Stimulated activated naive B cell treated with anti-CD40 and anti-IgM and Interleukin-4, amounts not matched to agents 10 μg/mL and 1 μg/mL and 100 μg/mL, for 72 hours (primary cell): ENCODE data around the gene GPR32.
"Not testable (repeated sequence)": the region's sequence is repeated elsewhere in the genome, so short reads cannot be mapped to it uniquely, and the experiment has no call there.

ENCODE experiments used
- ATAC-seq, 2 donors: fragments of 150-1000 bp; cut with Tn5 transposase; replicated peaks; 2 replicates each; pipeline ENCODE4 v1.10.0; 2021; ENCODE audit warnings: moderate library complexity in 1 of 2
- DNase-seq: peaks from one replicate; pipeline ENCODE4 v3.0.0; 2021
- H3K27ac Mint-ChIP-seq: one replicate; pipeline ENCODE4 v1.8.0; 2022; ENCODE audit warnings: mild to moderate bottlenecking, mixed read lengths
- H3K27me3 Mint-ChIP-seq, 2 donors: one replicate each; pipeline ENCODE4 v1.8.0; 2022; ENCODE audit warnings: mixed read lengths in 2 of 2
- H3K36me3 Mint-ChIP-seq, 2 donors: one replicate each; pipeline ENCODE4 v1.8.0; 2022; ENCODE audit warnings: mixed read lengths in 2 of 2, mild to moderate bottlenecking in 1 of 2
- H3K4me1 Mint-ChIP-seq, 2 donors: one replicate each; pipeline ENCODE4 v1.8.0; 2022; ENCODE audit warnings: mixed read lengths in 2 of 2, mild to moderate bottlenecking in 1 of 2
- H3K4me3 Mint-ChIP-seq, 2 donors: one replicate each; pipeline ENCODE4 v1.8.0; 2022; ENCODE audit warnings: mild to moderate bottlenecking in 2 of 2, mixed read lengths in 2 of 2, moderate library complexity in 1 of 2
- H3K9me3 Mint-ChIP-seq, 2 donors: one replicate each; pipeline ENCODE4 v1.8.0; 2022; ENCODE audit warnings: mixed read lengths in 2 of 2, mild to moderate bottlenecking in 1 of 2

GPR32 gene

DNA sequence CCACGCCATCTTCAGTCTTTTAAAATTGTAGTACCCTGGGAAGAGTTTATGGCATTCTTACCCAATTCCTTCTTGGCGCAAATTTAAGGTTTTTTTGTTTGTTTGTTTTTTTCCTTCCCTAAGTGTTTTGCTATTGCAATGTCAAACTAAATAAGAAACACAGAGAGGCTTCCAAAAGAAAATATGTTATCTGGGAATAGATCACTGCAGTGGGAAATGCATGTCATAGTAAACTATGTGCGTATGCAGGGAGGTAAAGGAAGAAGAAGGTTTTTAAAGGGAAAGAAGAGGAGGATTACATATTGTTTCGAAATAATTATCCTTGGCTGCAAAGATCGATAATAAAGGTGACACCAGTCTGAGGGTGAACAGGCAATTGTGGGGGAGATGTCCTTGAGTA is 33.9 kb upstream of the GPR32 start:
- Mint-ChIP-seq H3K4me3 (no peak overlapping the region), H3K27me3 (peaks cover 42 to 69% of the 10 kb centered on the region in 2 donors)

DNA sequence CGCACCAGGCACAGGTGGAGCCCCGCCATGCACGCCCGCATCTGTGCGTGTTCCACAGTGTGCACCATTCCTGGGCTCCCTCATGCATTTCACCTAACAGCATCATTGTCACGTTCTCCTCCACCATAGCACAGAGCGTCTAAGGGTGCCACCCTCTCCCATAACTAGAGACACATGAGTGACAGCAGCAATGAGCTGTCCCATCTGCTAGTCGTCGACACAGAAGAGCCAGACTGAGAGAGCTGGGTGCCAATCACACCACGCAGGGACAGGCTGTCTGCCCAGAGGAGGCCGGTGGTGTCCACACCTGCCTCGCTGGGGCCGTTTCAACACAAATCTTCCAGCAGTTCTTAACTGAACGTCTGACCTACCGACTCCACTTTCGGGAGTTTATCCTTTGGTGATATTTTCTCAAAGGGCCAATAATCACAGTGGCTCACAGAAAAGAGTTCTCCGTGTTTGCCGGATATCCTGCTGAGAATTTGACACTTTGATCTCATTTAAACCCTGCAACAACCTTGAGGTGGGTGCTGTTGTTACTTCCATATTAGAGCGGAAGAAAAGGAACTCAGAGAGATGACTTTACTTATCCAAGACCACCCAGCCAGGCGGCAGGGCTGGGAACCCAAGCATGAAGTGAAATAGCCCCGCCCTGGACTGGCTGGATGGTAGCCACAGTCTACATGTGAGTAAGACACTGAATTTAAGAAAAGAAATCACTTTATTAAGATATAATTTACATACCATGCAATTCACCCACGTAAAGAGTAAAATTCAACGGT is 30.9 kb upstream of the GPR32 start:
- Mint-ChIP-seq H3K4me3 (no peak overlapping the region), H3K36me3 (peaks cover 0 to 4% of the 10 kb centered on the region in 2 donors), H3K27ac (no peak overlapping the region), H3K4me1 (no peaks in the 10 kb centered on the region), H3K27me3 (peaks cover 54 to 73% of the 10 kb centered on the region in 2 donors), H3K9me3 (no peaks in the 10 kb centered on the region)
- DNase-seq, result no peak
- ATAC-seq, result no peak

More for the DNA sequence above, 33.9 kb upstream of the GPR32 start:
- Mint-ChIP-seq H3K9me3 (no peaks in the 10 kb centered on the region), H3K4me1 (no peaks in the 10 kb centered on the region), H3K27ac (no peak overlapping the region), H3K36me3 (no peaks in the 10 kb centered on the region)
- DNase-seq, result no peak
- no peak for ATAC-seq

DNA sequence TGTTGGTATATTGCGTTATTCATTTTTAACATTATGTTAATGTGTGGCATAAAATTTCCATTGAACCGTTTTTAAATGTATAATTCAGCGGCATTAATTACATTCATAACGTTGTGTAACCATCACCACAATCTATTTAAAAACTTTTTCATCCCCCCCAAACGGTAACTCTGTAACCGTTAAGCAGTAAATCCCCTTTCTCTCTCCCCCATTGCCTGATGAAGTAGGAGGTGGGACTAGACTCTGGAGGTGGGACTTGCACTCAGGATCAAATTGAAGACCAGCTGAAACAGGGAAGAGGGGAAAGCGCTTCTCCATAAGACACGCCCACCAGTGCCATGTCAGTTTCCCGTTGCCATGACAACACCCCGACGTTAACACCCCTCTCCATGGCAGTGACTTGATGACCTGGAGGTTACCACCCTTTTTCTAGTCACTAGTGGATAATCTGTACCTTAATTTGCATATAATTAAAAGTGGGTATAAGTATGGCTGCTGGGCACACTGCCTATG is 30.3 kb upstream of the GPR32 start:
- H3K27me3 Mint-ChIP-seq, result peaks cover 54 to 68% of the 10 kb centered on the region in 2 donors
- H3K4me1 Mint-ChIP-seq, result no peaks in the 10 kb centered on the region
- H3K9me3 Mint-ChIP-seq, result no peaks in the 10 kb centered on the region
- ATAC-seq, result no peak
- DNase-seq, result no peak
- H3K27ac Mint-ChIP-seq, result no peak overlapping the region
- H3K4me3 Mint-ChIP-seq, result no peak overlapping the region
- H3K36me3 Mint-ChIP-seq, result peaks cover 0 to 4% of the 10 kb centered on the region in 2 donors

DNA sequence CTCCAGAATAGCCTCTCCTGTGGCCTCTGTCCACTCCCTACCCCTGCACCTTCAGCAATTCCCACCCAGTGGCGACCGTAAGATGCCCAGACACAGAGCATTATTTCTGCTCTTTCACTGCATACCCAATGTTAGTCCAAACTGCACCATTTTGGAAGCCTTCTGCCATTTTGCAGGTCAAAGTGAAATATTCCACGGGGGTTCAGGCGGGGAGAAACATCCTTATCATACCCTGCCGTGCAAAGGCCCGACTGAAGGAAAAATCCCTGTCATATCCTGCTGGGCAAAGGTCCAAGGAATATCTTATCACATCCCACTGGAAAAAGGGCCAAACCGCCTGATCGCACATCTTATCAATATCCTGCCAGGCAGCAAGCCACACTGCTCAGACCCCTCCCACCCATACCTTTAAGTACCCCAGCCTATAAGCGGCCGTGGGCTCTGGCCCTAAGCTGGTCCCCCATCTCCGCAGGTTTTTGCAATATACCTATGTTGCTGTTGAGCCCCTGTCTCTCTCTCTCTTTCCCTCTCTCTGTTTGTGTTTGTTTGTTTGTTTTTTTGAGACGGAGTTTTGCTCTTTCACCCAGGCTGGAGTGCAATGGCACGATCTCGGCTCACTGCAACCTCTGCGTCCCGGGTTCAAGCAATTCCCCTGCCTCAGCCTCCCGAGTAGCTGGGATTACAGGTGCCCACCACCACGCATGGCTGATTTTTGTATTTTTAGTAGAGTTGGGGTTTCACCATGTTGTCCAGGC is 28.9 kb upstream of the GPR32 start:
- H3K9me3 Mint-ChIP-seq, result no peaks in the 10 kb centered on the region

DNA sequence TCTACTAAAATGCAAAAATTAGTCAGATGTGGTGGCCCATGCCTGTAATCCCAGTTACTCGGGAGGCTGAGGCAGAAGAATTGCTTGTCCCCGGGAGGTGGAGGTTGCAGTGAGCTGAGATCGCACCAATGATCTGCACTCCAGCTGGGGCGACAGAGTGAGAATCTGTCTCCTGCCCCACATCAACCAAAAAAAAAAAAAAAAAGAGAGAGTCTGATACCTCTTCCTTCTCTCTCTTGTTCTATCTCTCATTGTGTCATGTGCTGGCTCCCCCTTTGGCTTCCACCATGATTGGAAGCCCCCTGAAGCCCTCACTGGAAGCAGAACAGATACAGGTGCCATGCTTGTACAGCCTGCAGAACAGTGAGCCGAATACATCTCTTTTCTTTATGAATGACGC is 26.7 kb upstream of the GPR32 start:
- ATAC-seq, result no peak
- H3K9me3 Mint-ChIP-seq, result no peaks in the 10 kb centered on the region
- no peak for DNase-seq
- peaks cover 0 to 4% of the 10 kb centered on the region in 2 donors for H3K36me3 Mint-ChIP-seq
- no peak overlapping the region for H3K4me3 Mint-ChIP-seq
- no peak overlapping the region for H3K27ac Mint-ChIP-seq
- peaks cover 45 to 55% of the 10 kb centered on the region in 2 donors for H3K27me3 Mint-ChIP-seq
- H3K4me1 Mint-ChIP-seq, result no peaks in the 10 kb centered on the region

More for the DNA sequence above, 28.9 kb upstream of the GPR32 start:
- Mint-ChIP-seq H3K36me3 (peaks cover 0 to 4% of the 10 kb centered on the region in 2 donors), H3K4me3 (no peak overlapping the region), H3K27me3 (peaks cover 55 to 69% of the 10 kb centered on the region in 2 donors), H3K4me1 (no peaks in the 10 kb centered on the region), H3K27ac (no peak overlapping the region)
- ATAC-seq, result no peak
- DNase-seq, result no peak

DNA sequence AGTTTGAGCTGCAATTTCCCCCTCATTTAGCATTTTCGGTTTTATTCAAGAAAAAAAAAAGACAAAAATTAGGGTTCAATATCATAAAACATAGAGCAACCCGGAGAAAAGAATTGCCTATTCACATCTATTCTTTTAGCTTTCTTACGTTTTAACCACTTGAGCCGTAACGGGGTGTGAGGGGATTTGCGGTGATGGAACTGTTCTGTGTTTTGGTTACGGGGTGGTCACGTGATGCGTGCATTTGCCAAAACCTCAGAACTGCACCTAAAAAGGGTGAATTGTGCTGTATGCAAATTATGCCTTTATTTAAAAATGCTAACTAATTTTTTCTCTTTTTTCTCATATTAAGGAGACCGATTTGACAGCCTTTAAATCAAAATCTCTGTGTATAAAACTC is 25.0 kb upstream of the GPR32 start:
- no peaks in the 10 kb centered on the region for H3K4me1 Mint-ChIP-seq
- H3K27me3 Mint-ChIP-seq, result peaks cover 32 to 43% of the 10 kb centered on the region in 2 donors
- no peak overlapping the region for H3K4me3 Mint-ChIP-seq
- no peak for ATAC-seq
- H3K27ac Mint-ChIP-seq, result no peak overlapping the region
- peaks cover 0 to 4% of the 10 kb centered on the region in 2 donors for H3K36me3 Mint-ChIP-seq
- no peaks in the 10 kb centered on the region for H3K9me3 Mint-ChIP-seq
- no peak for DNase-seq

DNA sequence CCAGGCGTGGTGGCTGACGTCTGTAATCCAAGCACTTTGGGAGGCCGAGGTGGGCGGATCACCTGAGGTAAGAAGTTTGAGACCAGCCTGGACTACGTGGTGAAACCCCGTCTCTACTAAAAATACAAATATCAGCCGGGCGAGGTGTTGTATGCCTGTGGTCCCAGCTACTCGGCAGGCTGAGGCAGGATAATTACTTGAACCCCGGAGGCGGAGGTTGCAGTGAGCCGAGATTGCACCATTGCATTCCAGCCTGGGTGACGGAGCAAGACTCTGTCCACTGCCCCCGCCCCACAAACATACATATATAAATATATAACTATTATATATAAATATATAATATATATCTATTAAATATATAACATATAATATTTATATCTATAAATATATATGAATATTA is 23.1 kb upstream of the GPR32 start:
- not testable (repeated sequence) for H3K36me3 Mint-ChIP-seq, H3K4me1 Mint-ChIP-seq, DNase-seq, H3K9me3 Mint-ChIP-seq, H3K4me3 Mint-ChIP-seq, ATAC-seq, H3K27ac Mint-ChIP-seq
- H3K27me3 Mint-ChIP-seq, result peaks cover 13 to 30% of the 10 kb centered on the region in 2 donors

DNA sequence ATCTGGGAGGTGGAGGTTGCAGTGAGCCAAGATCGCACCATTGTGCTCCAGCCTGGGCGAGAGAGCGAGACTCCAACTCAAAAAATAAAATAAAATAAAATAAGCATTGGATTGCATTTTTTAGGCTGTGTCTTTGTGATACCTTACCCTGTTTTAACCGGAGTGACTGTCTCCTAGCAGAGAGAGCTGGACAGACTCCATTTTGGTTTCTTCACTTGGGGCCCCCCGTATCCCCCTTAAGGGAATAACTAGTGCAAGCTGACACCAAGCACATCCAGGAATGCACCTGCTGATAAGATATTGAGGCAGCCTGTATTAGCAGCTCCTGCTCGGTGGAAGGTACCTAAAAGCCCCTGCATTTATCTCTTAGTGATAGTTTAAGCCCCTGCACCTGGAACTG is 20.8 kb upstream of the GPR32 start:
- DNase-seq, result no peak
- Mint-ChIP-seq H3K36me3 (no peaks in the 10 kb centered on the region), H3K27ac (no peak overlapping the region), H3K4me1 (no peaks in the 10 kb centered on the region), H3K27me3 (peaks cover 9 to 23% of the 10 kb centered on the region in 2 donors), H3K4me3 (no peak overlapping the region), H3K9me3 (no peaks in the 10 kb centered on the region)
- no peak for ATAC-seq

DNA sequence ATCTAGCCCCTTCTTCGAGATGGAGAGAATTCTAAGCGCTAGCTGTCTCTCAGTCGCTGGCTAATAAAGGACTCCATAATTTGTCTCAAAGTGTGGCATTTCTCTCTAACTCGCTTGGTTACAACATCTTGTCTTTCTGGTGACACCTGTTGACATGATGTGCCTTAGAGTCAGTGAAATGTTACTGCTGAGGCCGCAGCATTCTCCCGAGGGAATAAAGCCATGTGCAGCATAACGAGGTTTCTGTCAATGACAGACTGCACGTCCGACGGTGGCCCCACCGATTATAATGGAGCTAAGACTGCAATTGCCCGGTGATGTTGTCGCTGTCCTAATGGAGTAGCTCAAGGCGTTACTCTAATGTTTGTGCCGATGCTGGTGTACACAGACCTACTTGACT is 20.3 kb upstream of the GPR32 start:
- Mint-ChIP-seq H3K27ac (no peak overlapping the region), H3K27me3 (peaks cover 14 to 23% of the 10 kb centered on the region in 2 donors), H3K4me3 (no peak overlapping the region), H3K9me3 (no peaks in the 10 kb centered on the region), H3K36me3 (no peaks in the 10 kb centered on the region), H3K4me1 (no peaks in the 10 kb centered on the region)
- ATAC-seq (no peak), DNase-seq (no peak)

DNA sequence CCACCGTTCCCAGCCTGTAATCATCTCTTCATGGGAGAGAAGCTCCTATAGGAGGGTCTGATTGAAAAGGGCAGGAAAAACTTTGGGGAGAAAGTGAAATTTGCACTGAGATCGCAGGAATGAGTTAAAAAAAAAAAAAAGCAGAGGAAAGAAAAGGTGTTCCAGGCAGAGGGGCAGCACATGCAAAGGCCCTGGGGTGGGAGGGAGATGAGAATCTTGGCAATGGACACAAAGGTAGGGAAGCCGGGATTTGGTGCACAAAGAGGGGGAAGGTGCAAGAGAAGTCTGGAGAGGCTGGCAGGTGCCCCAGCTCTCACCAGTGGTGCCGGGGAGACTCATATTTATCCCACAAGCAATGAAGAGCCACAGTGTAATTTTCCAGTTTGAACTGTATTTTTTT is 16.4 kb upstream of the GPR32 start:
- ATAC-seq (no peak), DNase-seq (no peak)
- Mint-ChIP-seq H3K36me3 (no peaks in the 10 kb centered on the region), H3K4me1 (no peaks in the 10 kb centered on the region), H3K9me3 (no peaks in the 10 kb centered on the region), H3K4me3 (no peak overlapping the region), H3K27ac (no peak overlapping the region), H3K27me3 (peaks cover 24 to 35% of the 10 kb centered on the region in 2 donors)

DNA sequence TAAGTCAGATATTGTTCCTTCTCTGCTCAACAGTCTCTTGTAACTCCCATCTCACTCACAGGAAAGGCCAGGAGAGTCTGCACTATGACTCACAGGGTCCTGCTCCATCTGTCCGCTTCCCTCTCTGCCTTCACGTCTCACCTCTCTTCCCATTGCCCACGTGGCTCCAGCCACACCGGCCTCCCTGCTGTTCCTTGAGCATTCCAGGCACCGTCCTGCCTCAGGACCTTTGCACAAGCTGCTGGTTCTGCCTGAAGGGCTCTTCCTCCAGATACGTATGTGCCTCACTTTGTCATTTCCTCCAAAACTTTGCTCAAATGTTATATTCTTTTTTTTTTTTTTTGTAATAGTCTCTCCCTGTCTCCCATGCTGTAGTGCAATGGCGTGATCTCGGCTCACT is 14.0 kb upstream of the GPR32 start:
- not testable (repeated sequence) for H3K36me3 Mint-ChIP-seq, H3K9me3 Mint-ChIP-seq, H3K4me1 Mint-ChIP-seq, H3K27ac Mint-ChIP-seq, ATAC-seq, H3K4me3 Mint-ChIP-seq, DNase-seq
- peaks cover 28 to 35% of the 10 kb centered on the region in 2 donors for H3K27me3 Mint-ChIP-seq

DNA sequence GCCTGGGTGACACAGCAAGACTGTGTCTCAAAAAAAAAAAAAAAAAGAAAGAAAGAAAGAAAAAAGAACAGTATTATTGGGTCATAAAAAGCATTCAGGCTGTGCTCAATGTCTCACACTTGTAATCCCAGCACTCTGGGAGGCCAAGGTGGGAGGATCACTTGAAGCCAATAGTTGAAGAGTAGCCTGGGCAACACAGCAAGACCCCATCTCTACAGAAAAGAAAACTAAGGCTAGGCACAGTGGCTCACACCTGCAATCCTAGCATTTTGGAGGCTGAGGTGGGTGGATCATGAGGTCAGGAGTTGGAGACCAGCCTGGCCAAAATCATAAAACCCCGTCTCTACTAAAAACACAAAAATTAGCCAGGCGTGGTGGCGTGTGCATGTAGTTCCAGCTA is 12.6 kb upstream of the GPR32 start:
- not testable (repeated sequence) for ATAC-seq, H3K4me3 Mint-ChIP-seq, H3K27ac Mint-ChIP-seq, H3K36me3 Mint-ChIP-seq, H3K4me1 Mint-ChIP-seq, H3K9me3 Mint-ChIP-seq, DNase-seq
- H3K27me3 Mint-ChIP-seq, result peaks cover 28 to 32% of the 10 kb centered on the region in 2 donors

DNA sequence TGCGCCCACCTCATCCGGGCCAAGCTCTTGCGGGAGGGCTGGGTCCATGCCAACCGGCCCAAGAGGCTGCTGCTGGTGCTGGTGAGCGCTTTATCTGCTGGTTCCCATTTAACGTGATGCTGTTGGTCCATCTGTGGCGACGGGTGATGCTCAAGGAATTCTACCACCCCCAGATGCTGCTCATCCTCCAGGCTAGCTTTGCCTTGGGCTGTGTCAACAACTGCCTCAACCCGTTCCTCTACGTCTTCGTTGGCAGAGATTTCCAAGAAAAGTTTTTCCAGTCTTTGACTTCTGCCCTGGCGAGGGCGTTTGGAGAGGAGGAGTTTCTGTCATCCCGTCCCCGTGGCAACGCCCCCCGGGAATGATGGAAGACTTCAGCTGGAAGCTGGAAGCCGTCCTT is 11.2 kb upstream of the GPR32 start:
- not testable (repeated sequence) for H3K4me3 Mint-ChIP-seq, H3K27ac Mint-ChIP-seq, ATAC-seq, DNase-seq, H3K9me3 Mint-ChIP-seq, H3K36me3 Mint-ChIP-seq, H3K4me1 Mint-ChIP-seq
- H3K27me3 Mint-ChIP-seq, result peaks cover 23 to 29% of the 10 kb centered on the region in 2 donors

DNA sequence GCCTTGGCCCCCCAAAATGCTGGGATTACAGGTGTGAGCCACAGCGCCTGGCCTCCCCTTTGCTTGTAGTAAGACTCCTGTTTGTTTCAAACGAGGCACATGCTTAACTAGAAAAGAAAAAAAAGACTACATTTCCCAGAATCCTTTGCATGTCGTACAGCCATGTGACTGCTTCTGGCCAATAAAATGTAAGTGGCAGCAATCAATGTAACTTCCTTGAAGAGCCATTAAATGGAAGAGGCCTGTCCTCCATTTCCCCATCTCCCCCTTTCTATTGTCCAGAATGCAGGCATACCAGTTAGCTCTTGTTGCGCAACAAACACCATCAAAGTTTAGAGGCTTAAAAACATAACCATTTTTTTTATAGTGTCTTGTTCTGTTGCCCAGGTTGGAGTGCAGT is 10.4 kb upstream of the GPR32 start:
- Mint-ChIP-seq H3K9me3 (peaks cover 0 to 3% of the 10 kb centered on the region in 2 donors), H3K4me3 (no peak overlapping the region), H3K27ac (no peak overlapping the region), H3K27me3 (peaks cover 21 to 31% of the 10 kb centered on the region in 2 donors), H3K4me1 (no peaks in the 10 kb centered on the region), H3K36me3 (no peaks in the 10 kb centered on the region)
- no peak for DNase-seq
- no peak for ATAC-seq

DNA sequence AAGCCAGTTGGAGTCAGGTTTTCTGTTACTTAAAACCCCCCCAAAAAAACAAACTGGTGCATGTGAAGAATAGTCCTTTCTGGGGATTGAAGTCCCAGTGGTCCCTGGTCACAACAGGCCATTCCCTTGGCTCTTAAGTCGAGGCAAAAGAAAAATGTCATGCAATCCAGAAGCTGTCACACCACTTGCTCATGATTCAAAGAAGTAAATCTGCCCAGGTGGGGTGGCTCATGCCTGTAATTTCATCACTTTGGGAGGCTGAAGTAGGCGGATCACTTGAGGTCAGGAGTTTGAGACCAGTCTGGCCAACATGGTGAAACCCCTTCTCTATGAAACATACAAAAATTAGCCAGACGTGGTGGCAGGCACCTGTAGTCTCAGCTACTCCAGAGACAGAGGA is 8.8 kb upstream of the GPR32 start:
- not testable (repeated sequence) for H3K36me3 Mint-ChIP-seq, H3K4me1 Mint-ChIP-seq, DNase-seq, H3K9me3 Mint-ChIP-seq, H3K4me3 Mint-ChIP-seq, ATAC-seq, H3K27ac Mint-ChIP-seq
- H3K27me3 Mint-ChIP-seq, result peaks cover 22 to 41% of the 10 kb centered on the region in 2 donors
